Measurements from ENCODE around the gene CASKIN2.

The CASKIN2 gene, protein sequence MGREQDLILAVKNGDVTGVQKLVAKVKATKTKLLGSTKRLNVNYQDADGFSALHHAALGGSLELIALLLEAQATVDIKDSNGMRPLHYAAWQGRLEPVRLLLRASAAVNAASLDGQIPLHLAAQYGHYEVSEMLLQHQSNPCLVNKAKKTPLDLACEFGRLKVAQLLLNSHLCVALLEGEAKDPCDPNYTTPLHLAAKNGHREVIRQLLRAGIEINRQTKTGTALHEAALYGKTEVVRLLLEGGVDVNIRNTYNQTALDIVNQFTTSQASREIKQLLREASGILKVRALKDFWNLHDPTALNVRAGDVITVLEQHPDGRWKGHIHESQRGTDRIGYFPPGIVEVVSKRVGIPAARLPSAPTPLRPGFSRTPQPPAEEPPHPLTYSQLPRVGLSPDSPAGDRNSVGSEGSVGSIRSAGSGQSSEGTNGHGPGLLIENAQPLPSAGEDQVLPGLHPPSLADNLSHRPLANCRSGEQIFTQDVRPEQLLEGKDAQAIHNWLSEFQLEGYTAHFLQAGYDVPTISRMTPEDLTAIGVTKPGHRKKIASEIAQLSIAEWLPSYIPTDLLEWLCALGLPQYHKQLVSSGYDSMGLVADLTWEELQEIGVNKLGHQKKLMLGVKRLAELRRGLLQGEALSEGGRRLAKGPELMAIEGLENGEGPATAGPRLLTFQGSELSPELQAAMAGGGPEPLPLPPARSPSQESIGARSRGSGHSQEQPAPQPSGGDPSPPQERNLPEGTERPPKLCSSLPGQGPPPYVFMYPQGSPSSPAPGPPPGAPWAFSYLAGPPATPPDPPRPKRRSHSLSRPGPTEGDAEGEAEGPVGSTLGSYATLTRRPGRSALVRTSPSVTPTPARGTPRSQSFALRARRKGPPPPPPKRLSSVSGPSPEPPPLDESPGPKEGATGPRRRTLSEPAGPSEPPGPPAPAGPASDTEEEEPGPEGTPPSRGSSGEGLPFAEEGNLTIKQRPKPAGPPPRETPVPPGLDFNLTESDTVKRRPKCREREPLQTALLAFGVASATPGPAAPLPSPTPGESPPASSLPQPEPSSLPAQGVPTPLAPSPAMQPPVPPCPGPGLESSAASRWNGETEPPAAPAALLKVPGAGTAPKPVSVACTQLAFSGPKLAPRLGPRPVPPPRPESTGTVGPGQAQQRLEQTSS (N-terminal part only)

DNA sequence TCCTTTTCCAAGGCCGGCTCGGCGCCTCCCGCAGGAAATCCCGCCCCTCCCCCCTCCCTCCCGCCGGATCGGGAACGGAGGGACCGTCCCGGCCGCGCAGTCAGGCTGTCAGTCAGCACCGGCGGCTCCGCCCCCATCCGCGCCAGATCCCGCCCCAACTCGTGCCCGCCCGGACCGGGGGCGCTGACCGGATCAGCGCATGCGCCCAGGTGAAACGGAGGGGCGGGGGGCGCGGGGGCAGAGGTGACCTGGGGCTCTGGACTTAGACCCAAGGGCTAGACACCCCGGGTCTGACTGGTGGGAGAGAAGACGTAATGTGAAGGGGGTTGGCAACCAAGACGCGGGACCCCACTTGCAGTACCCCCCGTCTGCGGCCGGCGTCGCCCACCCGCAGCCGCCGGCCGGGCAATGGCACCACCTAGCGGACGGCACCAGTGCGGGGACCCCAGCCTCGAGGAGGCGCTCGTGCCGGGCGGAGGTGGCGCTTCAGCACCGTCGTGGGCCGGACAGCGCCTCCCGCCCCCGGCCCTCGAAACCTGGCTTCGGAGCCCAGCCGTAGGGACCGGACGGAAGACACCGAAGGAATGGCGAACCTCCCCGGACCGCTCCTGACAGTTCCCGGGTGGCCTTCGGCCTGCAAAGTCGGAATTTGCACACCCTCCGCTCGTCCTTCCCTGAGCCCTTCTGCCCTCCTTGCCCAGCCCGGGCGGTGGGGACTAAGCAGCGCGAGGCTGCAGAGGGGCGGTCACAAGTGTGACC, at the start of gene CASKIN2:
Gene CASKIN2 (minus strand): TSS at position 42 of the 759 bp plus-strand sequence. CDS start 1,733 bp downstream, outside the sequence.
- peak; percentile 82 for DNase-seq

DNA sequence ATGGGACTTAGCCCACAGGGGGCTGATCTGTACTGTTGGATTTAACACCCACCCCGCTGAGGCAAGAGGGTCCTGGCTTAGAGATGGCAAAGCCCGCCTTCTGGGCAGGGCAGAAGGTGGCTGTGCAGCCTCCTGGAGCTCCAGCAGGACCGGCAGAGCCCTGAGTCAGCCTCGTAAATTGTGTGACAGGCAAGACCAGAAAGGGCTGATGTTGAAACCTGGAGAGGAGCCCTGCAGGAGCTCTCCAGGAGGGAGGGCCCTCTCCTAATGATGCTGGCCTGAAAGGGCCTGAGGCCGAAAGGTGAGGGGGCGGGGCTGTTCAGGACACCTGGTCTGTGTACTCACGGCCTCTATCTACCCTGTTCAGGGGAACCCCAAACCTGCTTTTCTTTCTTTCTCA, 49.7 kb upstream of the CASKIN2 start:
- DNase-seq, result no peak

DNA sequence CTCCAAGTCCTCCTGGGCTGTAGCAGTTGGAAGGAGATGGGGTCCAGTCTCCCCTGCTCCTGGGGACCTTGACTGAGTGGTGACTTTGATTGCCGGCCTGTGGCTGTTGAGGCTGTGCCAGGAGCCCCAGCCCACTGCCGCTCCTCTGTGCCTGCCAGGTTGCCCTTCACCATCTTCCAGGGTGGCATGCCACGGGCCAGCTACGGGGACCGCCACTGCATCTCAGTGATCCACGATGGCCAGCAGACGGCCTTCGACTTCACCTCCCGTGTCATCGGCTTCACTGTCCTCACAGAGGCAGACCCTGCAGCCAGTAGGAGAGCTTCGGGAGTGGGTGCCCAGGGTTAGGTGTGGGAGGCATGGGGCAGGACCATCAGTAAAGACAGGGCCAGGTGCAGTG, 48.9 kb upstream of the CASKIN2 start:
- DNase-seq, result no peak

DNA sequence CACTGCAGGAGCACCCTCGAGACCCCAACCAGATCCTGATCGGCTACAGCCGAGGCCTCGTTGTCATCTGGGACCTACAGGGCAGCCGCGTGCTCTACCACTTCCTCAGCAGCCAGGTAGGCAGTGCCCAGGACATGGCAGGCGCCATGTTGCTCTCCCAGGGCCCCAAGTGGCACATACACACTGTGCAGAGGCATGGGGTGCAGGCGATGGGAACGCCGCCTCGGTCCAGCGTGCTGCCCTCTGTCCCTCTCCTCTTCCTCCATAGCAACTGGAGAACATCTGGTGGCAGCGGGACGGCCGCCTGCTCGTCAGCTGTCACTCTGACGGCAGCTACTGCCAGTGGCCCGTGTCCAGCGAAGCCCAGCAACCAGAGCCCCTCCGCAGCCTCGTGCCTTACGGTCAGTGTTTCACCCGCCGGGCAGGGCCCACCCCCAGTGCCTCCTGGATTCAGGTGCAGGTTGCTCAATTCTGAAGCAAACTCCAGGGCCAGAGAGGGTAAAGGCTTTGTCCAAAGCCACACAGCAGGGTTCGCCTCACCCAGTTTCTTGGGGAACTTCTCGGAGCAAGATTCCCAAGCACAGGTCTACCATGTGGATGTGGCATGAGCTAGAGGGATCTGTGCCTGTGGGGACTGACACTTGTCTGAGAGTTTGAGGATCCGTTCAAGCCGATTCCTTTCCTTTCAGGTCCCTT, 47.9 kb upstream of the CASKIN2 start:
- no peak for DNase-seq

DNA sequence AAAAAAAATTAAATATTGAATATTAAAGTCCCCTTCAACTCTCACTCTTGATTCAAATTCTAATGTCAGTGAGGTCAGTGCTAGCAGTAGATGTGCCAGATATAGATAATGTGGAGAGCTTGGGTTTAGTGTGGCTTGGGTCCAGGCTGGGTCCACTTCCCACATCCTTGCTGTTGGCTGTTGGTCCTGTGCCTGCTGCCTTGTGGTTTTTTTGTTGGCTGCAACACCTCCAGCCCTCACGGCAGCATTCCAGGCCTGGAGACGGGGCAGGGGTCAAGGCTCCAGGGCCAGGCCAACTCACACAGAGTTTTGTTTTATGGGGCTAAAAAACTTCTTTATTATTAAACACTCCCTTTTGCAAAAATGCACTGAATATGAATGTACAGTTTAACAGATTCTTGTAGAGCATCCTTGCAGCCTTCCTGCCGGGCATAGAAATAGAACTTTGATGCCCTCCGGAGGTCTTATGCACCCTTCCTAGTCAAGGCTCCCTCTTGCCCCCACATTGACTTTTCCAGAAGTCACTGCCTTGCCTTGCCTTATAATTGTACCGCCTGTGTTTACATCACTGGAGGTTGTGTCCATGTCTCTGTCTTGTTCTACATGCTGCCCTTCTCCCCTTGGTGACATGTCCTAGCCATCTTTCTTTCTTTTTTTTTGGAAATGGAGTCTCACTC, 46.7 kb upstream of the CASKIN2 start:
- DNase-seq, result no peak

DNA sequence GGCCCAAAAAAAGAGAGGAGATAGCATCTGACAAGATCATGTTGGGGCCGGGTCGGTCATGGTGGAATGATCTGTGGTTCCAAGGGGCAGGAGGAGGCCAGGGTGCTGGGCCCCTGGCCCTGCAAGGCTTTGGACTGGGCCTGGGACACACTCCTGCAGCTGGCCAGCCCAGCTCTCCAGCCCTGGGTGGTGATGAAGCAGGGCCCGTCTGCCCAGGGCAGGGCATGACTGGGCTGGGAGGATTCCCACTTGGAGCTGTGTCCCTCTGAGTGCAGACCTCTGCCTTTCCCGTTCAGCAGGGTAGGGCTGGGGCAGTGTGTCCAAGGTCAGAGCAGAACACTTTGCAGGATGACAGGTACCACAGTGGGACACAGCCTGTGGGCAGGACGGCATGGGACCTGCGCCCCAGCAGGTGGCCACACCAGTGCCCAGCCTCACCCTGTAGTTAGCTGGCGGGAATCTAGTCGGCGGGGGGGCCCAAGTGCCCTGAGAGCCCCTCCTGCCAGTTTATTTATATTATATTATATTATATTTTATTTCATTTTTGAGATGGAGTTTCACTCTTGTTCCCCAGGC, 44.7 kb upstream of the CASKIN2 start:
- no peak for DNase-seq

DNA sequence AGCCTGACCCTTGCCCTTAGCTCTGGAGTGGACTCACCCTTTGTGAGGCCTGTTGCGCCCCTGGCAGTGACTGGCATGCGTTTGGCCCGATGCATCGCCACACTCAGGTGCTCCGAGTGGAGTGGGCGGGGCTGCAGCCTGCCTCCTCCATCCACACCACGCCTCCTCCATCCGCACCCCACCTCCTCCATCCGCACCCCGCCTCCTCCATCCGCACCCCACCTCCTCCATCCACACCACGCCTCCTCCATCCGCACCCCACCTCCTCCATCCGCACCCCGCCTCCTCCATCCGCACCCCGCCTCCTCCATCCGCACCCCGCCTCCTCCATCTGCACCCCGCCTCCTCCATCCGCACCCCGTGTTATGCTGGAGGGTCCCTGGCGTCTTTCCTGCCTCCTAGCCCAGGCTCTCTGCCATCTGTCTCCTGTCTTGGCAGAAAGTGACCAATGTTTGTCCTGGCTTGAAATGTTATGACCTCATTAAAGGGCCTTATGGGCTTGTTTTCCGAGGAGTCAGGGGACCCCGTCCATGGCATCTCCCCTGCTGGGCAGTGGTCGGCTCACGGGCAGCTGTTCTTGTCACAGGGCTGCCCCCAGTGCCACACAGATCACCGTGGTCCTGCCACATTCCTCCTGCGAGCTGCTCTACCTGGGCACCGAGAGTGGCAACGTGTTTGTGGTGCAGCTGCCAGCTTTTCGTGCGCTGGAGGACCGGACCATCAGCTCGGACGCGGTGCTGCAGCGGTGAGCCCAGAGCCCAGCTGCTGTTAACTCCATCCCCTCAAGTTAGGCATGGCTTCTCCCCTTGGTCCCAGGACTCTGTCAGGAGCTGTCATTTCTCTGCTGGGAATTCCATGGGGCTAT, 43.6 kb upstream of the CASKIN2 start:
- no peak for DNase-seq

DNA sequence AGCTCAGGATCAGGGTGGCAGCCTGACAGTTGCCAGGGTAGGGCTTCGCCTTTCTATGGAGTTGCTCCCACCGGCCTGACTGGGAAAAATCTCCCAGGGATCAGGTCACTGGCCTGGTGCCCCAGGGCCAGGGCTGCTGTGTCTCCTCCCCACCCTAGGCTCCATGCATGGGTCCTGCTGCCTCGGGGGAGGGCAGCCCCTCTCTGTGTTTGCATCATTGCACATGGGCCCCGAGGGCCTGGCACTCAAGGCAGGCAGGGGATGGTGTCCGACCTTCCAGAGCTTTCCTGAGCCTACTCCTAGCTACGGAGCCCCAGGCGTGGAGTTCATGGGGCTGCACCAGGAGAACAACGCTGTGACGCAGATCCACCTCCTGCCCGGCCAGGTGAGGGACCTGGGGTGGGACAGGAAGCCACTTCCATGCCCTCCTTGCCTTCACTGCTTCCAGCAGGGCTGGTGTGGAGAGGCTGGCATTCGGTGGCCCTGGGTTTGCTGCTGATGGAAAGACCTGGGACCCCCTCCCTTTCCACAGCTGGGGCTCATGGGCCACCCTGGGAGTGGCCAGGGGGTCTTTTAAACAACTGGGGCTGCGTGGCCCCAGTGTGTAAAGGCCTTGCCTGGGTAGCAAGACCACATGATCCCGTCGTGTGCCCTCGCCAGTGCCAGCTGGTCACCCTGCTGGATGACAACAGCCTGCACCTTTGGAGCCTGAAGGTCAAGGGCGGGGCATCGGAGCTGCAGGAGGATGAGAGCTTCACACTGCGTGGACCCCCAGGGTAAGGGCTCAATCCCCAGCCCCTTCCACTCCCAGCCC, 42.7 kb upstream of the CASKIN2 start:
- DNase-seq, result no peak

DNA sequence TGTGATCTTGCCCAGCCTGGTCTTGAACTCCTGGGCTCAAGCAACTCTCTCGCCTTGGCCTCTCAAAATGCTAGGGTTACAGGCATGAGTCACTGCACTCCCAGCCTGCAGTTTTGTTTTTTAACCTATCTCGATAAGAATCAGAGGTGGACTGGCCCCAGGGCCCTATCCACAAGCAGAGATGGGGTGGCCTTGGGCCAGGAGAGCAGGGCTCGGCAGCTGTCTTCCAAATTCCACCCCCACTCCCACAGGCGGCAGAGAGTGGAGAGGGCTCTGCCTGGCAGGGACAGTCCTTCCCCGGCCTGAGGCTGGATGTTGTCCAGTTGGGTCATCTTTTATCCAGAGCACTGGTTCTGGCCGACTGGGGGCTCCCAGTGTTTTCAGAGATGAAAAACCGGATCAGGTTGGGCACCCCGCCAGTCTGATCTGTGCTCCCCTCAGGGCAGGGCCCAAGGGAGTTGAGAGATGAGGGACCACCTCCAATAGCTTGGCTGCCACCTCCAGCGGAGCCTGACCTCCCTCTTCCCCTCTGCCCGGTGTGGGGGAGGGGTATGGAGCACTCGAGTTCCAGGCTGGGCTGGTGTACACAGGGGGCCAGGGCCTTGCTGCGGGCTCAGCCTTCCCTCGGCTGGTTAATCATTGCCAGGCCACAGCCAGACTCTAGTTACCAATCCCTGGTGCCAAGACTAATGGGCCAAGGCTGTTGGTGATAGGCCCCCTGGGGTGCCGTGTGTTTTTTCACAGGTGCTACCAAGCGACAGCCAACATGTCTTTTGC, 41.9 kb upstream of the CASKIN2 start:
- DNase-seq, result no peak

DNA sequence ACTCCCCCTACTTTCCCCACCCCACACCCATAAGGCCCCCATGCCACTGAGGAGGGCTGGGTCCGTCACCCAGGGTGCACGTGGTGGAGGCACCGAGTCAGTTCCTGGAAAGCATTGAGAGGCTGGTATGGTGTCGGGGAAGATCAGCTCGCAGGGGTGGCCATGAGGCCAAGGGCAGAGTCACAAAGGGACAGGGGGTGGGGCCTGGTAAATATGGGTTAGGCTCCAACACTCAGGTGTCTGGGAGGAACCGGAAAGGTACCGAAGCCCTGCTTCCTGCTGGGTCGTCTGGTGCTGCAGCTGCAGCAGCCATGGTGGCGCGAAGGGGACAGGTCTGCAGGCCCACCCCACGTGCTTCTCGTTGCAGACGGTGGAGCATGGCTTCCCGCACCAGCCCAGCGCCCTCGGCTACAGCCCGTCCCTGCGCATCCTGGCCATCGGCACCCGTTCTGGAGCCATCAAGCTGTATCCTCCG, 40.4 kb upstream of the CASKIN2 start:
- no peak for DNase-seq

DNA sequence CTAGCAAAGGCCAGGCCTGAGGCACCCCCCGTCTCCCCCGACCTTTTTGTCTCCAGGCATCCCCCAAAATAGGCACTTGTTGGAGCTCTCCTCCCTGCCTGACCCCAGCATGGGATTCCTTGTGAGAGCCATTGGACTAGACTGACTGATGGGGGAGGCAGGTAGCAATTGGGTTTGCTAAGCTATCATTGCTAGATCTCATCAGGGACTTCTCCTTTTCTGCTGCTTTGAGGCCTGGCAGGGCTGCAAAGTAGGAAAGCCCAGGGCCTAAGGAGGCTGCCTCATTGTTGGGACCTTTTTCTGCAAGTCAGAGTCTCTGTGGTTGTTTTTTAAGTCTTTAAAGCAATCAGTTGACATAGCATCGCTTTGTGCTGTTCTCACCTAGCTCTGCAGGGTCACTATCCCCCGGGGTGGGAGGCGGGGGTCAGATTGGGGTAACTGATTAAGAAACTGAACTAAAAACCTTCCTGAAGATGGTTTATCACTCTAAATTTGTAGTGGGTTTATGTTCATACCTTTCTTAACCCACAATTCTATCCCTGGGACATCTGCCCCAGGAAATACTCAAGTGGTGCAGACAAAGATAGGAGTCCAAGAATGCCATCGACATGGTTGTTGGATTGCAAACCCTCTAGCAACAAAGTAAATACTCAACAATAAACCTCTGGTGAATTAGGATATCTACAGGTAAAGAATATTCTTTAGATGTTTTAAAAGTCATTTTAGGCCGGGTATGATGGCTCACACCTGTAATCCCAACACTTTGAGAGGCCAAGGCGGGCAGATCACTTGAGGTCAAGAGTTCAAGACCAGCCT, 38.2 kb upstream of the CASKIN2 start:
- no peak for DNase-seq

DNA sequence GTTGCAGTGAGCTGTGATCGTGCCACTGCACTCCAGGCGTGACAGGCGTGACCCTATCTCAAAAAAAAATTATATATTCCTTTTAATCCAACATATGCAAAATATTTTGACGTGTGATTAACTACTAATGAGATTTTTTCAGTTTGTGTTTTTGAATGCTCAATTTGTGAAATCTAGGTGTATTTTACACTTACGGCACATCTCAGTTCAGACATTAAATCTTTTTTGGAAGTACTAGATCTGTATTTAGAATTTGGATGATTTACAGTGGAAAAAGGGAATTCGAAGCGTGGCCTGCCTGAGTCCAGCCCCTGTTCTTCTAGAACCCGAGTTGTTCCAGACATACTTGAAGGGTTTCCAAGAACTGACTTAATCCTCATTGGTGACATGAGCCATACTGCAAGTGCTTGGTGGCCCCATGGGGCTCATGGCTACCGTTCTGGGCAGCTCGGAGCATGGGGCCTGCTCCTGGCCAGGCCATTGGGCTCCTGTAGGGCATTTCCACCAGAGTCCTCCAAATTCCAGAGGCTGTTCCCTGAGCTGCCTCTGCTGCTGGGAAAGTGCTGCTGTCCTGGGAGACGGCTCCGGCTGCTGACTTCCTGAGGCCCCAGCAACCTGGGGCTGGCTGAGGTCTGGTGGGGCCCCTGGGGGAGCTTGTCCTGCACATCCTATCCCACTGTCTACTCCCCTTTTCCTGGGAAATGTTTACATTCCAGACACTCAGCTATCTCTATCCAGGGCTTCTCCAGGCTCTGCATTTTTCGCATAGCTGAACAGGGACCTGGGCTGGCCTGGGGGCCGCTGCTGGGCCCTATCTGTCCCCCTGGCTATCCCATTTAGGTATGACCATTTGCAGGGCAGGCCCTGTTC, 37.3 kb upstream of the CASKIN2 start:
- DNase-seq, result no peak

DNA sequence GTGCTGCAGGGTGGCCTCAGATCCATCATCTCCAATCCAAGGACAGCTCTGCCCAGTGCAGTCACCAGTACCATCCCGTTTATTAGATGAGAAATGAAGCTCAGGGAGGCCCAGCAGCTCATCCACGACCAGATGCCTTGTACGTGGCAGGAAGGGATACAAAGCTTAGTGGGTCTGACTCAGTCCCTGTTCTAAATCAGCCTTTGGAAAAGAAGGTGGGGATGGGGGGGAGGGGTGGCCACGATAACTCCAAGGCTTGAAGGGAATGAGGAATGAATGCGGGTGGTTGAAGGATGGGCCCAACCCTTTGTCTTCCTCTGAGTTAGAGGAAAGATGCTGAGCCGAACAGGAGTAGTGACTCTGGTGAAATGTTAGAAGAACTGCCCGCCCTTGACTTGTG, 35.9 kb upstream of the CASKIN2 start:
- no peak for DNase-seq

DNA sequence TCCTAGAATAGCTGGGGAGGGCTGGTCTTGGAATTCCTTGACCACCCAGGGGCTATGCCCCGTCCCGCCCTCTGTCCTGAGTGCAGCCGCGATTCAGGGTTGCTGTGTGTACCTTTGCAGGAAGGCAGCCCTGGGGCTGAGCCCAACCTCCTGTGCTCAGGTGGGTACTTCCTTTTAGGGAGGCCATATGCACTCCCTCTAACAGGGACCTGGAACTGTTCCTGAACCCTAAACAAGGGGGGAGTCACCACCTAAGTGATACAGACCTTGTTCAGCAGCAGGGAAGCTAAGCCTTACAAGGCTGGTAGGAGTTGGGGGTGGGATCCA, 34.8 kb upstream of the CASKIN2 start:
- no peak for DNase-seq

DNA sequence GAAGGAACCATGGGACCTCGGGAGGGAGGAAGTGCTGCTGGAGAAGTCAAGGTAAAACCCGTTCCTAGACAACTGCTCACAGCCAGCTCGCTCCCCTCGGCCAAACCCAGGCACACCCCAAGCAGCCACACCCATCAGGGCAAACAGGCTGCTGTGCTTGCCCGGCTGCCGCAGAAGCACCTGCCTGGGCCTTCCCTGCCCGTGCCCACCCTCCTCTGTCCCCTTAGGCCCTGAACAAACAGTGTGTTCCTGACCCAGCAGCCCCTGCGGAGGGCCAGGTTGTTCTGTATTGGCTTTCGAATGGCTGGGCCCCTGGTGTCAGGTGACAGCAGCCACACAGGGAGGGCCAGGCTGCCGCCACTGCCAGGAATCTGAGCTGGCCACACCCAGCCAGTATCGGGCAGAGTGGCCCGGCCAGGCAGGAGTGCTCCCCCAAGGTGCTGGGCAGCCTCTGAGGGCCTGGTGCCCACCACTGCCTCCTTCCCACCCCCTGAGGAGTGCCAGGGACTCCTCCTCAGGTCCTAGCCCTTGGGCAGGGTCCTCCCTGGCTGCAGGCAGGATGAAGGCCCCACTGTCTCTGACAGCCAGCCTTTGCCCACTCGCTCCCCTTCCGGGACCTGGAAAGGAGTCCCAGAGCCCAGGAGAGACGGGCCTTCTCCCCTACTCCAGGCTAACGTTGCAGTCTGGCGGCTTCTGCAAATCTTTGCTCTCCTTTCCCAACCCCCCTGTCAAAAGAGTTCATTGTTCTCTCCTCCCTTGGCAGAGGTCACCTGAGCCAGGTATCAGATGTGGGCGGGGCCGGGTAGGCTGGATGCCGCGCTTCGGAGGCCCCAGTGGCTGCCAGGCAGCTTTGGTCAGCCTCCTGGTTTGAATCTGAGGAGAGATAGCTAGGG, 34.2 kb upstream of the CASKIN2 start:
- no peak for DNase-seq
